Gastrocnemius medialis (tissue), 4 donors: ENCODE data around the gene SH3BGRL2.

Experiments
- CTCF ChIP-seq, 5 experiments: fragments of 450-650 bp in 3 of 5; fragments of 200-600 bp in 2 of 5; sonication (generic) in 2 of 5; IDR thresholded peaks in 4 of 5; conservative IDR thresholded peaks in 1 of 5; 1 replicate in 4 of 5; 2 replicates in 1 of 5; pipeline ENCODE4 v1.5.1; 2016 to 2019; ENCODE audit warnings: antibody characterized with exemption in 5 of 5, mild to moderate bottlenecking in 3 of 5, moderate library complexity in 3 of 5
- POLR2A ChIP-seq, 2 donors: fragments of 450-650 bp; IDR thresholded peaks; one replicate each; pipeline ENCODE4 v1.6.1; 2017; ENCODE audit warnings: antibody characterized with exemption in 2 of 2, mild to moderate bottlenecking in 2 of 2, moderate library complexity in 2 of 2

- no peak for TF ChIP-seq CTCF (IDR thresholded peaks at IDR 0.05 in 4 of 5, conservative IDR thresholded peaks at IDR 0.05 in 1 of 5)
- no peak for TF ChIP-seq POLR2A (IDR thresholded peaks at IDR 0.05)
These were observed 41.4 kb upstream of the SH3BGRL2 start for GRCh38 chr6:79589701-79590100.
